Keratinocyte (primary cell): ENCODE data around the gene LGR6. TPM values are rescaled to one million over a fixed set of nuclear protein-coding genes. Genes with fewer than 3 reads are reported as not detected.

Experiments
- DNase-seq: peaks from one replicate; pipeline ENCODE4 v3.0.0-alpha.2; 2011; ENCODE audit warnings: low read depth, missing footprints, low spot score
- FAIRE-seq: peaks from 2 replicates; lab custom pipeline; 2011; peaks lifted over from hg19 to GRCh38; lab: Jason Lieb, UNC
- H2AFZ ChIP-seq: 2 replicates; pipeline ENCODE4 v1.6.0; 2012; ENCODE audit warnings: low read length, control low read depth, inconsistent platforms; ENCODE audit not compliant: control insufficient read depth
- H3K27ac ChIP-seq: 2 replicates; pipeline ENCODE4 v1.5.1; 2011; ENCODE audit warnings: low read length; ENCODE audit not compliant: control insufficient read depth, insufficient read depth
- H3K27me3 ChIP-seq: 3 replicates; pipeline ENCODE4 v1.6.0; 2011; ENCODE audit warnings: low read length; ENCODE audit not compliant: control insufficient read depth, insufficient read depth; ENCODE audit errors: extremely low read depth
- H3K36me3 ChIP-seq, 2 experiments: 2 replicates in 1 of 2; 3 replicates in 1 of 2; pipeline ENCODE4 v1.5.1; 2011; ENCODE audit warnings: low read length in 2 of 2, mild to moderate bottlenecking in 1 of 2; ENCODE audit not compliant: control insufficient read depth in 2 of 2, insufficient read depth in 2 of 2; ENCODE audit errors: extremely low read depth in 1 of 2
- H3K4me1 ChIP-seq: 3 replicates; pipeline ENCODE4 v1.5.1; 2011; ENCODE audit warnings: low read length; ENCODE audit not compliant: control insufficient read depth, insufficient read depth; ENCODE audit errors: extremely low read depth
- H3K4me2 ChIP-seq: 3 replicates; pipeline ENCODE4 v1.6.0; 2011; ENCODE audit warnings: low read depth, low read length; ENCODE audit not compliant: control insufficient read depth, insufficient read depth; ENCODE audit errors: extremely low read depth
- H3K4me3 ChIP-seq, 3 experiments: fragments of 200-600 bp in 1 of 3; sonication (generic) in 1 of 3; 2 replicates in 2 of 3; 3 replicates in 1 of 3; pipeline ENCODE4 v1.5.1; 2011 to 2016; ENCODE audit warnings: low read length in 3 of 3, mild to moderate bottlenecking in 3 of 3, control low read depth in 2 of 3, inconsistent platforms in 1 of 3, low read depth in 1 of 3, mixed read lengths in 1 of 3, mixed run types in 1 of 3, moderate library complexity in 1 of 3; ENCODE audit not compliant: control insufficient read depth in 2 of 3, insufficient read depth in 2 of 3; ENCODE audit errors: extremely low read depth in 1 of 3
- H3K79me2 ChIP-seq: 2 replicates; pipeline ENCODE4 v1.6.0; 2012; ENCODE audit warnings: low read length; ENCODE audit not compliant: control insufficient read depth, insufficient read depth
- H3K9ac ChIP-seq: 3 replicates; pipeline ENCODE4 v1.6.0; 2011; ENCODE audit warnings: low read length; ENCODE audit not compliant: control insufficient read depth, insufficient read depth; ENCODE audit errors: extremely low read depth
- H3K9me1 ChIP-seq: 3 replicates; pipeline ENCODE4 v1.6.0; 2011; ENCODE audit warnings: low read length; ENCODE audit not compliant: control insufficient read depth, insufficient read depth; ENCODE audit errors: extremely low read depth
- H3K9me3 ChIP-seq: 2 replicates; pipeline ENCODE4 v1.5.1; 2012; ENCODE audit warnings: low read depth, low read length; ENCODE audit not compliant: control insufficient read depth
- H4K20me1 ChIP-seq: 3 replicates; pipeline ENCODE4 v1.6.0; 2011; ENCODE audit warnings: low read length; ENCODE audit not compliant: control insufficient read depth, insufficient read depth; ENCODE audit errors: extremely low read depth
- EZH2 ChIP-seq: IDR thresholded peaks from one replicate; pipeline ENCODE4 v1.6.1; 2012; ENCODE audit warnings: inconsistent platforms, mild to moderate bottlenecking, low read length, moderate library complexity
- dilution Hi-C: fragments of 300-500 bp; cut with MboI; formaldehyde crosslinking; loops from one replicate; pipeline ENCODE4 v1.7.0; 2020; ENCODE audit warnings: low sequenced_read_pairs; ENCODE audit not compliant: extremely low pct_ligation_motif_present
- polyA plus RNA-seq, 5 experiments: library from polyadenylated mRNA; depleted of rRNA in 3 of 5; stranded (reverse) in 3 of 5; stranded (forward) in 1 of 5; unstranded in 1 of 5; fragments of >200 nt; gene quantifications; 1 replicate in 1 of 5; 2 replicates in 3 of 5; 3 replicates in 1 of 5; pipeline versions ENCODE4 v1.2.1 to v1.2.3, GENCODE V29; 2011 to 2012; ENCODE audit warnings: missing spikeins in 2 of 5, low read depth in 1 of 5, low replicate concordance in 1 of 5
- TF ChIP-seq, protein P1 (sequence below), 3 experiments: IDR thresholded peaks in 1 of 3; conservative IDR thresholded peaks in 1 of 3; optimal IDR thresholded peaks in 1 of 3; 2 replicates in 2 of 3; 3 replicates in 1 of 3; pipeline versions ENCODE3 to v1.5.1; 2011; ENCODE audit warnings: low read length in 3 of 3, mild to moderate bottlenecking in 3 of 3, moderate library complexity in 2 of 3, control low read depth in 1 of 3, inconsistent platforms in 1 of 3; ENCODE audit not compliant: insufficient read depth in 2 of 3; ENCODE audit errors: extremely low read depth in 1 of 3

Gene LGR6
- polyA plus RNA-seq, 1 donor (not counting 4 experiments of a cell fraction or from before 2014, with no cell fraction given), result 0.42 TPM

DNA sequence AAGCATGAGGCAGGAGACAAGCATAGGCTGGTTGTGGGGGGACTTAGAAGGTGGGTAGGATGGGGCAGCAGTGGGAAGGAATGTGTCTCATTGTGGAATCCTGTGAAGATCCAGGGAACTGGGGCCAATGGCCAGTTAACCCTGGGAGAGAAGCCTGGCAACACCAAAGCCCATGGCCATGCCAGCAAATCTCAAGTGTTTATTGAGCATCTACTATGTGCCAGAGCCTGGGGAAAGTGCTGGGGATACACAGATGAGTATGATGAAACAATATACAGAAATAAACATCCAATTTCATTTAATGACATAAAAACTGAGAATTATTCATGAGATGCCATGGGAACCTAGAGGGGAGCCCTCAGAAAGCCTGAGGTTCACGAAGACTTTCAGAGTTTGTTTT lies 17.4 kb downstream of the LGR6 start:
- H3K4me1 ChIP-seq, result peaks cover 14% of the 10 kb centered on the region
- no peaks in the 10 kb centered on the region for H4K20me1 ChIP-seq
- no peak overlapping the region for H3K4me3 ChIP-seq
- H3K4me2 ChIP-seq, result no peak overlapping the region
- no peaks in the 10 kb centered on the region for H3K9me3 ChIP-seq
- DNase-seq, result no peak
- TF ChIP-seq, protein P1, sequence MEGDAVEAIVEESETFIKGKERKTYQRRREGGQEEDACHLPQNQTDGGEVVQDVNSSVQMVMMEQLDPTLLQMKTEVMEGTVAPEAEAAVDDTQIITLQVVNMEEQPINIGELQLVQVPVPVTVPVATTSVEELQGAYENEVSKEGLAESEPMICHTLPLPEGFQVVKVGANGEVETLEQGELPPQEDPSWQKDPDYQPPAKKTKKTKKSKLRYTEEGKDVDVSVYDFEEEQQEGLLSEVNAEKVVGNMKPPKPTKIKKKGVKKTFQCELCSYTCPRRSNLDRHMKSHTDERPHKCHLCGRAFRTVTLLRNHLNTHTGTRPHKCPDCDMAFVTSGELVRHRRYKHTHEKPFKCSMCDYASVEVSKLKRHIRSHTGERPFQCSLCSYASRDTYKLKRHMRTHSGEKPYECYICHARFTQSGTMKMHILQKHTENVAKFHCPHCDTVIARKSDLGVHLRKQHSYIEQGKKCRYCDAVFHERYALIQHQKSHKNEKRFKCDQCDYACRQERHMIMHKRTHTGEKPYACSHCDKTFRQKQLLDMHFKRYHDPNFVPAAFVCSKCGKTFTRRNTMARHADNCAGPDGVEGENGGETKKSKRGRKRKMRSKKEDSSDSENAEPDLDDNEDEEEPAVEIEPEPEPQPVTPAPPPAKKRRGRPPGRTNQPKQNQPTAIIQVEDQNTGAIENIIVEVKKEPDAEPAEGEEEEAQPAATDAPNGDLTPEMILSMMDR (optimal IDR thresholded peaks at IDR 0.05 in 1 of 3, IDR thresholded peaks at IDR 0.05 in 1 of 3, conservative IDR thresholded peaks at IDR 0.05 in 1 of 3; ENCODE audit: extremely low read depth in 1 of 3, insufficient read depth in 2 of 3, low read length in 3 of 3), result no peak
- no peak for TF ChIP-seq EZH2
- no peak overlapping the region for H2AFZ ChIP-seq
- dilution Hi-C loops, result no loop called here
- no peak overlapping the region for H3K9ac ChIP-seq
- peaks cover 8% of the 10 kb centered on the region for H3K27me3 ChIP-seq
- H3K9me1 ChIP-seq, result no peaks in the 10 kb centered on the region
- H3K27ac ChIP-seq, result no peak overlapping the region
- H3K79me2 ChIP-seq, result no peaks in the 10 kb centered on the region
- FAIRE-seq, result no peak
- H3K36me3 ChIP-seq, result no peaks in the 10 kb centered on the region

DNA sequence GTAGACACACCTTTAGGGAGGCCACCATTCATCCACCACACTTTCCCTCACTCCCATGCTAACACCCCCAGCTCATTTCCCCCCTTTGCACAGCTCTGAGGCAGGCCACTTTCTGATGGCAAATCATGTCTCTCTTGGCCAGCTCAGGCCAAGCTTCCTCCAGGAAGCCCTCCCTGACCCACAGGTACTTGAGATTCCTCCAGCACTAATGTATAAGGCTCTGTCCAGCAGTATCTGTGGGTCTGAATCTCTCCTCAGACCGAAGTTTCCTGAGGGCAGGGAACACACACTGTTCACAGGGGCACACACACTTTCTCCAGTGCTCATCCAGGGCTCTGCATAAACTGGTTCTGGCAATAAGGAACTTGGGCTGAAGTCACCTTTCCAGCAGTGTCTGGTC lies 19.2 kb downstream of the LGR6 start:
- no peak overlapping the region for H3K4me3 ChIP-seq
- no peak overlapping the region for H3K4me2 ChIP-seq
- no peak for DNase-seq
- no peaks in the 10 kb centered on the region for H3K9me1 ChIP-seq
- no peak overlapping the region for H2AFZ ChIP-seq
- H3K79me2 ChIP-seq, result no peaks in the 10 kb centered on the region
- no peak overlapping the region for H3K27ac ChIP-seq
- H3K4me1 ChIP-seq, result peaks cover 10% of the 10 kb centered on the region
- H3K9me3 ChIP-seq, result no peaks in the 10 kb centered on the region
- no peaks in the 10 kb centered on the region for H3K36me3 ChIP-seq
- no peak overlapping the region for H3K9ac ChIP-seq
- H4K20me1 ChIP-seq, result no peaks in the 10 kb centered on the region
- TF ChIP-seq EZH2, result no peak
- TF ChIP-seq, protein P1 (optimal IDR thresholded peaks at IDR 0.05 in 1 of 3, IDR thresholded peaks at IDR 0.05 in 1 of 3, conservative IDR thresholded peaks at IDR 0.05 in 1 of 3; ENCODE audit: extremely low read depth in 1 of 3, insufficient read depth in 2 of 3, low read length in 3 of 3), result no peak
- FAIRE-seq, result no peak
- dilution Hi-C loops, result no loop called here
- peaks cover 8% of the 10 kb centered on the region for H3K27me3 ChIP-seq
